GM12865 (cell line): ENCODE measurements around the gene MYO1B.

Experiments used
- DNase-seq: peaks from one replicate; pipeline ENCODE4 v3.0.0; 2010; ENCODE audit warnings: low read depth
- H3K4me3 ChIP-seq: 2 replicates; pipeline ENCODE4 v1.5.1; 2011; ENCODE audit warnings: mild to moderate bottlenecking, low read depth, low read length, control low read depth
- CTCF ChIP-seq: IDR thresholded peaks from 2 replicates; pipeline ENCODE4 v1.5.1; 2011; ENCODE audit warnings: low read length, control low read depth, low read depth, inconsistent platforms; ENCODE audit not compliant: insufficient read depth; ENCODE audit errors: missing control alignments

MYO1B gene

DNA sequence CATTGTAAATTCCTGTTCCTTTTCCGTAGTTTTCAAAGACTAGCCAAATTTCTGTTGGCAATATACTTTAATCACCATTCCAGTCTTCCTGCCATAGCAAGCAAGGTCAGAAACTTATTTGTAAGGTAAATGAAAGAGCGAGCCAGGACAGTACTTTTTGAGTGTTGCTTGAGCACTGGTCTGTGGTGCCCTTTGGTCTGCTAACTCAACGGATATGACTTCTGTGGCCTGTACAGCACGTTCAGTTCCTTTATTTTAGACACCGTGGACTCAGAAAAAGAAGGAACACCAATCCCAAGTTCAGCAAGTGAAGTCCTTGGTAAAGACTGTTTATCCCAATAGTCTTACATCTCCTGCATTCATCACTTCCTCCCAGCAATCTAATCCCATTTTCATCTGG is 166.3 kb downstream of the MYO1B start:
- H3K4me3 ChIP-seq: no peak overlapping the region
- no peak for DNase-seq
- TF ChIP-seq CTCF: no peak

DNA sequence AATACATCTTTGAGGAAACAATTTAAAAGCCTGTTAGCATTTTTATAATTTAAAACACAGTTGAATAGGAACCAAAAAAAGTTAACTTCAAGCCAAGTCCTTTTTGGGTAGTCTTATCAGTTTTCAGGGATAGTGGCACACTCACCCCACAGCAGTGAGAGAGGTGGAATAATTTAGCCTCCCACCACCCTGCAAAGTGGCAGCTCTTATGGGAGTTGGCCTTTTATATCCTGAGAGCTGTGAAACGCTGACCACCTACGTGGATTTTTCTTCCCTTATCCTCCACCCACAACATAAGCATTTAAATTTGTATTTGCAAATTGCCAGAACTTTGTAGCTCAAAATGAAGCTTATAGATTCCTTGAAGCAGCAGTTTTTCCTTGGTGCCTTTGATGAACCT is 167.1 kb downstream of the MYO1B start:
- no peak overlapping the region for H3K4me3 ChIP-seq
- no peak for DNase-seq
- no peak for TF ChIP-seq CTCF

DNA sequence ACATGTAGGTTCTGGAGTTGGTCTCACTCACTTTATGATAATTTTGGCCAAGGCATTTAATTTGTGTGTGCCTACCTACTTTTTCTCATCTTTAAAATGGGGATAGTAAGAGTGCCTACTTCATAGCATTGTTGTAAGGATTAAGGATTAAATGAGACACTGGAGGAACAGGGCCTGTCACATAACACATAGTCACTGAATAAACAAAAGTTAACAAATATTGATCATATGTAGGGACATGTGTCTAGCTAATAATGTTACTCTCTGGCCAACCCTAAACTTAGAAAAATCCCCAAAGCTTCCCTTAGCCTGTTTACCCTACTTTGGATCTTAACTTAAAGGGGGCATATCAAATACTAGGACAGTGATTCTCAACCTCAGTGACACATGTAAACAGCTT is 169.9 kb downstream of the MYO1B start:
- TF ChIP-seq CTCF: no peak
- no peak for DNase-seq
- no peak overlapping the region for H3K4me3 ChIP-seq

DNA sequence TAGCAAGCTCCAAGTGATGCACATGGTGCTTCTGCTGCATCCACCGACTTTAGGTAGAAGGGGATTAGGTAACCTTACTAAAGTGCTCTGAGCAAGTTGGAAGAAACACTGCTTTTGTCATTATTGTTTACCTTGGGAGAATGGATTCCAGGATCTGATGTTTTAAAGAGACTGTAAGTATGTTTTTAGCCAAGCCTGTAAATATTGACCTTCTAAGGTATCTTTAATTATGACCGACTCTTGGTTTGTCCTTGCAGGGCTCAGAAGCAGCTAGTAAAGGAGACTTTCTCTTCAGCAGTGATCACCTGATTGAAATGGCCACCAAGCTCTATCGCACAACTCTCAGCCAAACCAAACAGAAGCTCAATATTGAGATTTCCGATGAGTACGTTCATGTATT is 170.7 kb downstream of the MYO1B start:
- TF ChIP-seq CTCF: no peak
- no peak overlapping the region for H3K4me3 ChIP-seq
- DNase-seq: no peak

DNA sequence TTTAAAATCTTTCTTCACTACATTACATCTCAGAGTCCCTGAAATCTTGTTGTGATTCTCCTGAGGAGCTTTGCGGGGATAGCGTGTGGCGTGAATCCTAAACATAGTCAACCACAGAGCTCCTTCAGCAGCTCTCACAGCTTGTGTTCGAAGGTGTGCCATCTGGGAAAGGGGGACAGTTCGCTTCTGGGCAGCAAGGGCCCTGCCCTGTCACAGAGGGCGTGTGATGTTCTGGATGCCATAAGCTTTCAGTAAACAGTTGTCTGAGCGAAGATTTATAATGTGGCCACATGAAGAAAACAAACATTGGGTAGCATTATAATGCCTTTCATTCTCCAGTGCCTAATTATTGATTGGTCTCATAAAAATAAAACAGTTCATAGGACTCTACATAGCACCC is 172.5 kb downstream of the MYO1B start:
- no peak overlapping the region for H3K4me3 ChIP-seq
- TF ChIP-seq CTCF: no peak
- DNase-seq: no peak

- no peak for DNase-seq
- TF ChIP-seq CTCF: no peak
These were observed 176.7 kb downstream of the MYO1B start for GRCh38 chr2:191421950-191422349.

GRCh38 chr2:191427031-191427430 is 181.8 kb downstream of the MYO1B start:
- no peak for DNase-seq
- TF ChIP-seq CTCF: no peak
- no peak overlapping the region for H3K4me3 ChIP-seq

More at GRCh38 chr2:191421950-191422349, 176.7 kb downstream of the MYO1B start:
- no peak overlapping the region for H3K4me3 ChIP-seq
